Left forelimb (tissue), 1 donor: Measurements from ENCODE around the gene TACR2.
A peak's percentile ranks its signal among the peaks of the same experiment; 100 is the strongest.

ENCODE experiments used
- DNase-seq: peaks from one replicate; pipeline ENCODE4 v3.0.0-alpha.2; 2018; ENCODE audit warnings: low spot score

Gene TACR2

DNA sequence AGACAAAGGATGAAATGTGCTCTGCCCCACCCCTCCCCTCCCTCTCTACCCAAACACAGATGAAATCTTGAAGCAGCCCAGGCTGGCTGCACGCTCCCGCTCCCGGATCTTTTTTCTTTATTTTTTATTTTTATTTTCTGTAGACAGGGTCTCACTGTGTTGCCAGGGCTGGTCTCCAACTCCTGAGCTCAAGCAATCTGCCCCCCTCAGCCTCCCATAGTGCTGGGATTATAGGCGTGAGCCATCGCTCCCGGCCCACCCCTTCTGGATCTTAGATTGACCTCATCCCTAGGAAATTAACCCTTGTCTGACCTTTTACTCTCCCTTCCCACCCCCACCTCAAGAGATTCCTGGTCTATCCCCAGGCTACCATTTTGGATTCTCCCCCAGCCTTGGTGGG lies 14.3 kb downstream of the TACR2 start:
- DNase-seq, result no peak

DNA sequence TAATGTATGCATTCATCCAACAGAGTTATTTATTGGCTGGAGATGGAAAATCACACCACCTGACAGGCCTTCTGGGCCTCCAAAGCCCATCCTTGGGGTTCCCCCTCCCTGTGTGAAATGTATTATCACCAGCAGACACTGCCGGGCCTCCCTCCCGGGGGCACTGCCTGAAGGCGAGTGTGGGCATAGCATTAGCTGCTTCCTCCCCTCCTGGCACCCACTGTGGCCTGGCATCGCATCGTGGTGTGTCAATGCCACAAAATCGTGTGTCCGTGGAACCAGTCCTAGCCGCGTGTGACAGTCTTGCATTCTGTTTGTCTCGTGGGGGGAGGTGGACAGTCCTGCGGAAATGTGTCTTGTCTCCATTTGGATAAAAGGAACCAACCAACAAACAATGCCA lies 15.3 kb downstream of the TACR2 start:
- no peak for DNase-seq

DNA sequence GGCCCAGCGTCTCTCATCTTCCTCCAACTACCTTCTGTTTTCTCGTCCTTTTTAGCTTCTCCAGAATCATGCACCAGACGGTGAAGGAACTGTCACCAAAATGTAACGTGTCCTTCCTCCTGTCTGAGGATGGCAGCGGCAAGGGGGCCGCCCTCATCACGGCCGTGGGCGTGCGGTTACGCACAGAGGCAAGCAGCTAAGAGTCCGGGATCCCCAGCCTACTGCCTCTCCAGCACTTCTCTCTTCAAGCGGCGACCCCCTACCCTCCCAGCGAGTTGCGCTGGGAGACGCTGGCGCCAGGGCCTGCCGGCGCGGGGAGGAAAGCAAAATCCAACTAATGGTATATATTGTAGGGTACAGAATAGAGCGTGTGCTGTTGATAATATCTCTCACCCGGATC lies 15.8 kb downstream of the TACR2 start:
- no peak for DNase-seq

DNA sequence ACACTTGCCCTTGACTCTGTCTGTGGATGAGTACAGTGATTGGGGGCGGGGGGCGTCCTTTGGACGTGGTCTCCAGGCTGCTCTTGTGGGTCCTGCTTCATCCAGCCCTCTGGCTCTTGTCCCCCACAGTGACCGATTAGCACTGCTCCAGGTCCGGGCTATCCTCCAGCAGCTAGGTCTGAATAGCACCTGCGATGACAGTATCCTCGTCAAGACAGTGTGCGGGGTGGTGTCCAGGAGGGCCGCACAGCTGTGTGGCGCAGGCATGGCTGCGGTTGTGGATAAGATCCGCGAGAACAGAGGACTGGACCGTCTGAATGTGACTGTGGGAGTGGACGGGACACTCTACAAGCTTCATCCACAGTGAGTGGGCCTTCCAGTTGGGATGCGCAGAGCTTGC lies 18.3 kb downstream of the TACR2 start:
- DNase-seq, result no peak

DNA sequence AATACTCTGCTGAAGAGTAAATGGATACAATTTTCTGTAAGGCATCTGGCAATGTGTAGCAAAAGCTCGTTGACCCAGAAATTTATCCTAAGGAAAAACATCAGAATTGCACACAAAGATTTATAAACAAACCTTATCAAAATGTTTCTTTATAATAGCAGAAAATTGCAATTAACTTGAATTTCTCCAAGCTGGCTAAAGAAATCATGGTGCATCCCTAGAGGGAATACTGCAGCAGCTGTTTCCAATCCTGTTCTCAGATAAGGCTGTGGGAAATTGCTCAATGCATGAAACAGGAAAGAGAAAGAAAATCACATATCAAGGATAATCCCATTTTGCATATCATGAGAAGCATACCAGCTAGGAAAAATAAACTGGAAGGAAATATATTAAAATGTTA lies 18.7 kb downstream of the TACR2 start:
- no peak for DNase-seq

DNA sequence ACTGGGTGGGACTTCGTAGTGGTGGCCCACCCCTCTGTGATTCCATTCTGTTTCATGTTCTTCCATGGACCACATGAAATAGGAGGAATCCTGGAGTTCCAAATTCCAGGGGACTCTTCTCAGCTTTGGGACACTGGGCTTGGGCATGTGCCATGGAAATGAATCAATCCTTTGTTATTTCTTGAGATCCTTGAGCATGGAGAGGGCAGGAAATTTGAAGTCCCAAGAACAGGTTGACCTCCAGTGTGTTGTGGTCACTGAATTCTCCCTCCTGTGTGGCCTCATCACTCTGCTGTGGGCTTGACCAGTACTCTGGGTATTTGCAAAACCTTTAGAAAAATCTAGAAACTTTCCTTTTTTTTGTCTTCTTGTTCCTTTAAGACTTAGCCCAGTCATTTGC lies 22.7 kb downstream of the TACR2 start:
- DNase-seq, result no peak

DNA sequence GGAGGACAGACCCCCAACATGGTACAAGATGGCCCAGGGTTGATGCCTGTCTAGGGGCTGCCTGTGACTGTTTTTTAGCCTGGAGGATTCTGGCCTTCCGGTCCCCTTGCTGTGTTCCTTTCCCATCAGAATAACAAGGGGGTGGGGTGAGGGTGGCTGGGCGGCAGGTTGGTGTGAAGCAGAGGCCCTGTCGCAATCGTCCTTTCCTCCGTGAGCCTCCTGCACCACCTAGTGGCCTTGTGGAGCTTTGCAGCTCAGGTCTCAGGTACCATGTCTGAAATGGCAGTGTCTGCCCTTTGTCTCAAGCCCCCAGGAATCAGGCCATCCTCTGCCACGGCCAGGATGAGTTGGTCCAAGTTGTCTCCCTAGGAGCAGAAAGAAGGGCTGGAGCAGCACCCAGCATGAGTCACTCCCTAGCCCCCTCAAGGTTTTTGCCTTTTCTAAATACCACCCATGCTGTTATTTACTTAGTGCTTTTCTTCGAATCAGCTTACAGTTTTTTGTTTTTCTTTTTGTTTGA lies 24.2 kb downstream of the TACR2 start:
- peak; percentile 83 for DNase-seq

DNA sequence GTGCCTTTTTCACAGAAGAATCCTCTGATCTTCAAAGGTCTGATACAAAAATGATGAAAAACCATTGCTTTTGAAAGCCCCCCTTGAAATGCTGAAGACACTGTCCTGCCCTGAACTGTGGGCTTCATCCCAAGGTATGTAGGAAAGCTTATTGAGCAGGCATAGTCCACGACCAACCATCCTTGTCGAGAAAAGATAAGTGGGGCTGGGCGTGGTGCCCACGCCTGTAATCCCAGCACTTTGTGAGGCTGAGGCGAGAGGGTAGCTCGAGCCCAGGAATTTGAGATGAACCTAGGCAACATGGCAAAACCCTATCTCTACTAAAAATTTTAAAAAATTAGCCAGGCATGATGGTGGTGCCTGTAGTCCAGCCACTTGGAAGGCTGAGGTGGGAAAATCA lies 25.6 kb downstream of the TACR2 start:
- DNase-seq, result no peak

DNA sequence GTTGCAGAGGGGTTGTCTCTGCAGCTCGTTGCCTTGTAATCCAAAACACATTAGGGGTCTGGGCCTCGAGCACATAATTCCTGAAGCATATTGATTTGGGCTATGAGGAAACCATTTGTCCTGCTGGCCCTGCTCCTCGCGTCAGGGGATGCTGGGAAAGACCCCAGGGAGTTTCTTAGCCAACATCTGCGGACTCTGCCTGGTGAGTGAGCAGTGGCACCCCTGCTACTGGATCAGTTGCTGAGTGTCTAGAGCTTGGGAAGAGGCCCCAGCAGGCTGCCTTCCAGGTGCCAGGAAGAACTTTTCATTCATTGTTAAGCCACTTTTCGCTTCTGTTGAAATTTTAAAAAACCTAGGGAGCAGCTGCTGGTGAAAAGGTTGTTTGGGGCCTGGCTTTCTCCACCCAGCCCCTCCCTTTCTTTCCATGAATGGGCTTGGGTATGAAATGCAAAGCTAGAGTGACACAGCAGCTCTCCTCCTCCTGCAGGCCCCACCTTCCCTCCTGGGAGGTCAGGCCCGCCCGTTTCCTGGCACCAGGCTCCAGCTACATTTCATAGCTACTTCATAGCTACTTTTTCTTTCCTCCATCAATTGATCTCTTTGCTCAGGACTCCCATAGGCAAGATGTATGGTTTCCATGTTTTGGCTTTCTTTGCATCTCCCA lies 26.8 kb downstream of the TACR2 start:
- DNase-seq, result no peak

DNA sequence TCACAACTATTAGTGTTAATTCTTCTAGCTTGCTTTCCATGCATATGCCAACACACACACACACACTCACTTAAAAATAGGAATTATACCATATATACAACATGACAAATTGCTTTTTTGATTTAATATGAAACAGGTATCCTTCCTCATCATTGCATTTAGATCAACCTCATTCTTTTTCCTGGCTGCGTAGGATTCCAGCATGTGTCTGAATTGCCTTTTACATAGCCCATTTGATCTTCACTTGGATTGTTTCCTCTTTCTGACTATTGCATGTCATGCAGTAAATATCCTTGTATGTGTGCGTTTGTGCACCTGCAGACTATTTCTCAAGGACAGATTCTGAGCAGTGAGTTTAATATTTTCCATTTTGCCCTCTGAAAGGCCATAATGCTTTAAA lies 28.2 kb downstream of the TACR2 start:
- DNase-seq, result no peak

DNA sequence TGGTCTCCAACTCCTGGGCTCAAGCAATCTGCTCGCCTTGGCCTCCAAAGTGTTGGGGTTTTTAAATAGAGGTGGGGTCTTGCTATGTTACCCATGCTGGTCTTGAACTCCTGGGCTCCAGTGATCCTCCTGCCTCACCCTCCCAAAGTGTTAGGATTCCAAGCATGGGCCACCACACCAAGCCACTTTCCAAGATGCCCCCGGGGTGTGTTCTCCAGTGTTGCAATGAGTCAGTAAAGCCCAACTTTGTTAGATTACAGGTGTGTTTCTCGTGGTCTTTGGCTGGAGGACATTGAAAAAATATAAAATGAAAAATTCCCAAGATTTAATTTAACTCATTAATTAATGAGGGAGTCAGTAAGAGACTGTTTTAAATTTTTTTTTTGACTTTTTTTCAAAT lies 29.2 kb downstream of the TACR2 start:
- no peak for DNase-seq

DNA sequence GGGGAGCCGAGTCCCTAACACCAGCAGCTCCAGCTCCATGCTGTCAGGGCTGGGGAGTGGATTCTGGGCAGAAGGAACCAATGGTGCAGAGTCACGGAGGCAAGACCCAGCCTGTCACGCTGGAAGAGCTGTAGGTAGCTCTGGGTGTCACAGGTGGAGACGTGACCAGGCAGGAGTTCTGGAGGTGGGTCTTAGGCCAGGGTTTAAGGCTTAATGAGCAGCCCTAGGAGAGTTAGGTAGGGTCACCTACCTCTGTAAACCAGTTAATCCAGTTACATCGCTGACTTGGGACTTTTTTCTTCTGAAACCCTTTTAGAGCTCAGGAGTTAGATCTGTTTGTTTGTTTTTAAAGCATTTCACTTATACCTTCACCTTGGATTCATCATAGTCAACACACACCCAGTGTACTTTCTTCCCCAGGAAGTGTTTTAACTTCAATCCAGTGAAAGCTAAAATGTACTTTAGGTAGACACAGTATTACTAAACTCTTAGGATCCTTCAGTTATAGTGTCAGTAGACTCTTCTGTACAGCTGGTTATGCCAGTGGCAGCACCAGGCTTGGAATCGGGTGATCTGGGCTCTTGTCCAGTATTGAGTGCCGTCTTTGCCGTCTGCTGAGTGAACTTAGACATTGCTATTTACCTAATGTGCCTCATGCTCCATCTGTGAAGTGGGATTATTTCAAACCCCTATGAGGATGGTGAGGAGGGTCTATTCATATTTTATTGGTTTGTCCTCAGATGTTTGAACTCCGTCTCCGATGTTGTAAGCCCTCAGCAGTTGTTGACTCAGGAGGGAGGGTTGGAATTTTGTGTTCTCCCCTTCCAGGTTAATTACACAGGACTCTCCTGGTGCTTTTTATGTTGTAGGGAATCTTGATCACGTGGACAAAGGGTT lies 31.0 kb downstream of the TACR2 start:
- no peak for DNase-seq

DNA sequence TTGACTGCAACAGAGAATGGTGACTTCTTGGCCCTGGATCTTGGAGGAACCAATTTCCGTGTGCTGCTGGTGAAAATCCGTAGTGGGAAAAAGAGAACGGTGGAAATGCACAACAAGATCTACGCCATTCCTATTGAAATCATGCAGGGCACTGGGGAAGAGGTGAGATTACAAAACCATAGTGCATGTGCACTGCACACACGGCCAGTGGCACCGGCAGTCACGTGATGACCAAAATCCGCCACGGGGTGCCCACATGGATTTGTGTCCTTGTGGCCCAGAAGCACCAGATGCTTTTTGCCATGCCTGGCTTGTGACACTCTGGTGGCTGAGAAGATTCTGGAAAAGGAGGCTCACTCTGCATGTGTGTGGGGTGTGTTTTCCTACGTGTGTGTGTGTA lies 32.4 kb downstream of the TACR2 start:
- DNase-seq, result no peak

DNA sequence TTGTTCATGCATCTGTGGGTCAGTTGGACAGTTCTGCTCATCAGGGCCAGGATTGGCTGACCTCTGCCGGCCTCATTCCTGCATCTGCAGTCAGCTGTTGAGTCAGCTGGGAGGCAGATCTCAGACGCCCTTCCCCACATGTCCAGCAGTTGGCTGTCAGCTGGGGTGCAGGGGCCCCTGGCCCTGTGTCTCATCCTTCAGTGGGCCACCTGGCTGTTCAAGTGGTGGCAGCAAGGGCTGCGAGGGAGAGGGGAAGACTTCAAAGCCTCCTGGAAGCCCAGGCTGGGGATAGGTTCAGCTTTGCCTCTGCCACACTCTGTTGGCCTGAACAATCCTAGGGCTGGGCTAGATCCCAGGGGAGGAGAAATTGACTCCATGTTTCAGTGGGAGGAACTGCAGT lies 33.2 kb downstream of the TACR2 start:
- no peak for DNase-seq

DNA sequence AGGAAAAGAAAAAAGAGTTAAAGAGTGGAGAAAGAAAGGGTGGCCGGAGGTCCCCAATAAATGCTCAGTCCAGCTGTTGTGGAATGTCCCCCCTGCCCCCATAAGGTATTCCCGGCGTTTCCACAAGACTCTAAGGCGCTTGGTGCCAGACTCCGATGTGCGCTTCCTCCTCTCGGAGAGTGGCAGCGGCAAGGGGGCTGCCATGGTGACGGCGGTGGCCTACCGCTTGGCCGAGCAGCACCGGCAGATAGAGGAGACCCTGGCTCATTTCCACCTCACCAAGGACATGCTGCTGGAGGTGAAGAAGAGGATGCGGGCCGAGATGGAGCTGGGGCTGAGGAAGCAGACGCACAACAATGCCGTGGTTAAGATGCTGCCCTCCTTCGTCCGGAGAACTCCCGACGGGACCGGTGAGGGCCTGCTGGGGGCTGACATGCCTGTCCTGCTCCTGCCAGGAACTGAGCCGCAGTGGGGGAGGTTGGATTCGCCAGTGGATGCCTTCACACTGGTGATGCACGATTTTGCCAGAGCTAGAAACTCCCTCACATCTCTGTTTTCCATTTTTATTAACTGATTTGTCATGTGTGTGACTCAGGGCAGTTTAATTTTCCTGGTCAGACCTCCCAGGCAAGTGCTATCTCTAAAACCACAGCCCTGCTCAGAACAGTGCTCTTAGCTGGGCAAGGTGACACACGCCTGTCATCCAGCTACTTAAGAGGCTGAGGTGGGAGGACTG lies 34.2 kb downstream of the TACR2 start:
- DNase-seq, result no peak

DNA sequence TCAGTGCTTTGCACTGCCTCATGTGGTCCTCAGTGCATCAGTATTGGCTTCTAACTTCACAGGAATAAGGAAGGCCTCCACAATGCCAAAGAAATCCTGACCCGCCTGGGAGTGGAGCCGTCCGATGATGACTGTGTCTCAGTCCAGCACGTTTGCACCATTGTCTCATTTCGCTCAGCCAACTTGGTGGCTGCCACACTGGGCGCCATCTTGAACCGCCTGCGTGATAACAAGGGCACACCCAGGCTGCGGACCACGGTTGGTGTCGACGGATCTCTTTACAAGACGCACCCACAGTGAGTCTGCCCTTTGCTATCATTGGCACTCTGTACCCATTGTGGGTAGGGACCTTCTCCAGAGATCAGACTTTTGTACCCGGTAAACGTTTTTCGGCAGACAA lies 36.9 kb downstream of the TACR2 start:
- DNase-seq, result no peak

DNA sequence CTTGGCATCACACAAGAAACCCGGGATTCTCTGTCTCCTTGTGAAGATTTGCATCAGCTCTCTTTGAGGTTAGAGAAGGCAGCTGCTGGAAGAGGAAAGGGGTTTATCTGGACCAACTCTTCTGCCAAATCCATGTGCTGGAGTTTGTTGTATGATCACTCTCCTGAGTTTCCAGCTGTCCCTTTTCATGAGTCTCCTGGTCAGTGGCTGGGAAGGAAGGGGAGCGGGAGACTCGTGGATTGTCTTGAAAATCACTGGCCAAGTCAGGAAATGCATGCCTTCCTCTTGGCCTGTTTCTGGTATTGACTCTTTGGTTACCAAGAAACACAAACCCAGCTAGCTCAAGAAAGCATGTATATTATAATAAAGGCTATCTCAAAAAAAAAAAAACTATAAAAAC lies 38.8 kb downstream of the TACR2 start:
- DNase-seq, result no peak

DNA sequence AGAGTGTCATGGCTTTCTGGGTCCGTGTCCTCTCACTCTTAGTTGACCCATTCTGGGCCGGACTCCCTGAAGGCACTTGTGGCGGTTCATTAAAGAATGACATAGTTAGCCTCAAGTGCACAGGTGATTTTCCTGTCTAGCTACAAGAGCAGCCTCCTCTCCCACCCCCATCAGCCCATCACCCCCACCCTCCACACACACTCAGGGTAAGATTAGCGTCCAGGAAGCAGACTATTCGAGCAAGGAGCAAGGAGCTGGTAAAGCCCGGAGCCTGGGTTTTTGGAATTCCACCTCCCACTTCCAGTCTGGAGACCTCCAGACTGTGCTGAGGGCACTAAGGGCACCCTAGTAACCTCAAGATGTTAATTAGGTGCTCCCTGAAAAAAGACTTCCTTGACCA lies 39.5 kb downstream of the TACR2 start:
- DNase-seq, result no peak

DNA sequence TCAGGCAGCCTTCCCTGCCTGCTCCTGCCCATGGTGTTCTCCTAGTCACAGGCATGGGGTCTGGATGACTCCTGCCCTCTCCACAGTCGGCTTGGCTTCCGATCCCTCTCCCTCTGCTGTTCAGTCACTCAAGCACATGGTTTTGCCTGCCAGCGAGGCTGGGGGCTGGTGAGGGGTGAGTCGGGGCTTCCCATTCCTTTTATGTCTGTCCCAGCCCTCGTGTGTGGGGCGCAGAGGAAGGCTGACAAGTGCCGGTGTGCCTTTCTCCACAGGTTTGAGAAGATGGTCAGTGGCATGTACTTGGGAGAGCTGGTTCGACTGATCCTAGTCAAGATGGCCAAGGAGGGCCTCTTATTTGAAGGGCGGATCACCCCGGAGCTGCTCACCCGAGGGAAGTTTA lies 40.1 kb downstream of the TACR2 start:
- DNase-seq, result no peak

DNA sequence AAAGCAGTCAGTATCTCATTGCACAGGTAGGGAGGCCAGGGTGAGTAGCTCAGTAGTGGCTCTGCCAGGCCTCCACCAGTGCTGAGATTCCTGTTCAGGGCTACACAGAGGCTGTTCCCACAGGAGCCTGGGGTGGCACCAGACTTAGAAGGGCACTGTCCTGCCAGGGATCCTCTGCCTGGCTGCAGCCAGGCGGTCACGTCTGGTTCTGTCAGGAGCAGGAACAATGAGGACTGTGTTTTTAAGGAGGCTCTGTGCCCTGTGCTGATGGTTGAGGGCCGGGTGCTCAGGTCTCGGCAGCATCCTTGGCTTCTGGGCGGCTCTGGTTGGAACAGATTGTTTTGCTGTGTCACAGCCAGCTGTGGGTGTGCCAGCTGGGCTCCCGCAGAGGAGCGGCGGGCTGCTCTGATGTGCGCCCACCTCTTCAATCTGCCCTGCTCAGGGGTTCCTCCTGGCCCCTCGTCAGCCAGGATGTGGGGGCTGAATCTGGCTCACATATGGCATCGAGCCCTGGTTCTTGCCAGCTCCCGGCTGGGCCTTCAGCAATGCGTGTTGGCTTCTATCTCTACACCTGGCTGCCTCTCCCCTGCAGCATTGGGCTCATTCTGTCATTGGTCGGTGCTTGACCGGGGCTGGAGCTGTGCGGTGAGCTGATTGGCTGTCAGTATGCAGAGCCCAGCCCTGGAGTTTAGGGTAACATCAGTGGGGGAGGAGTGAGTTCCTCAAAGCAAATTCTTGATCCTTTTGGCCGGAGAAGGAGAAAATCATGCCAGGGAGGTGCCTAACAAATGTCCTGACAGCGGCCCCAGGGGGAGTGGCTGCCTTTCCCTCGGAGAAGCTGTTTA lies 41.2 kb downstream of the TACR2 start:
- DNase-seq, result no peak

DNA sequence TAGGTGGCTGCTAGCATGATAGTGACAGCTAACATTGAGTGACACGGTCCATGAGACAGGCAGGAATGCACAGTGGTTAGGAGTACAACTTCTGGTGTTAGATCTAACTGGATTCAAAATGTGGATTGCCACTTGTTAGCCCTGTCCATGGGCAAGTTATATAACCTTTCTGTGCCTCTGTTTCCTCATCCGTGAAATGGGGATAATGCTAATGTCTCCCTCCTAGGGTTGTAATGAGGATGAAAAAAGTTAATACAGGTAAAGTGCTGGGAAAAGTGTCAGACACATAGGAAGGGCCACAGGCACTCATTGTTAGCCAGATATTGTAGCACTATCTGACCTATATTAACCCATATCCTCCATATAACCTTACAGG lies 41.8 kb downstream of the TACR2 start:
- no peak for DNase-seq

DNA sequence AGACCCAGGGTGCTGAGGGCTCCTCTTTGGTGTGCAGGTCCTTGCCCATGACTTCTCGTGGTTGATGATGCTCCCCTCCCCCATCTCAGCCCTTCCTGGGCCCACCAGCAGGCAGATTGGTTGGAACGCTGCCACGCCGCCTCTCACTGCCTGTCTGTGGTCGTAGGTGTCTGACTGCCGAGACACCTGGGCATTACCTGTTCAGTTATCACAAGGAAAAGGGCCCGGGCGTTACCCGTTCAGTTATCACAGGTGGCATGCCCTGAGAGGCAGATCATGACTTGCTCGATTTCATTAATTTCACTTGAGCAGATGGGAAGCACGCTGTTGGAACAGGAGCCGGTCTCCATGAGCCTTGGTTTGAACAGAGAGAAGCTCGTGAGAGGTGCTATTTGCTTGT lies 42.5 kb downstream of the TACR2 start:
- DNase-seq, result no peak
